GM19463 (cell line): ENCODE results near the gene FANK1.

Experiments used
- ATAC-seq: cut with Tn5 transposase; IDR thresholded peaks from one replicate; pipeline ENCODE4 v1.9.1; 2021; ENCODE audit warnings: mild to moderate bottlenecking, moderate library complexity; ENCODE audit not compliant: unreplicated experiment

FANK1 gene, protein sequence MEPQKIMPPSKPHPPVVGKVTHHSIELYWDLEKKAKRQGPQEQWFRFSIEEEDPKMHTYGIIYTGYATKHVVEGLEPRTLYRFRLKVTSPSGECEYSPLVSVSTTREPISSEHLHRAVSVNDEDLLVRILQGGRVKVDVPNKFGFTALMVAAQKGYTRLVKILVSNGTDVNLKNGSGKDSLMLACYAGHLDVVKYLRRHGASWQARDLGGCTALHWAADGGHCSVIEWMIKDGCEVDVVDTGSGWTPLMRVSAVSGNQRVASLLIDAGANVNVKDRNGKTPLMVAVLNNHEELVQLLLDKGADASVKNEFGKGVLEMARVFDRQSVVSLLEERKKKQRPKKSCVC

GRCh38 chr10:125896088-125896934 is at the start of gene FANK1:
Gene FANK1 (plus strand): TSS chr10:125896564. CDS start chr10:125896643, 79 bp downstream.
- ATAC-seq = peak; percentile 86

DNA sequence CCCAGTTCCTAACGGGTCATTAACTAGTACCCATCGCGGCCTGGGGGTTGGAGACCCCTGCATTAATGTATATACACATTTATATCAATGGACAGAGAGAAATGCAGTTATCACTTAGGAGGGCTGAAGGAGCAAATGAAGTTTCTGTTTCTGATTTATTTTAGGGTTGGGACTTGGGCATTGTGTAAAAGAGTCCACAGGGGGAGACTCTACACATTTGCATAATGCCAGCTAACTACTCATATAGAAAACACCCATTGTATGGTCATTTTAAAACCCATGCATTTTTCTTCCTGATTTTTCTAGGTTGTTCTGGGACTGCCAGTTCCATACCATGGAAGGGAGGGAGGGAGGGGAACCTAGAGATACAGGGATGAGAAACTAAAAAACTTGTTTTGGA is 49.5 kb upstream of the FANK1 start:
- no peak for ATAC-seq

DNA sequence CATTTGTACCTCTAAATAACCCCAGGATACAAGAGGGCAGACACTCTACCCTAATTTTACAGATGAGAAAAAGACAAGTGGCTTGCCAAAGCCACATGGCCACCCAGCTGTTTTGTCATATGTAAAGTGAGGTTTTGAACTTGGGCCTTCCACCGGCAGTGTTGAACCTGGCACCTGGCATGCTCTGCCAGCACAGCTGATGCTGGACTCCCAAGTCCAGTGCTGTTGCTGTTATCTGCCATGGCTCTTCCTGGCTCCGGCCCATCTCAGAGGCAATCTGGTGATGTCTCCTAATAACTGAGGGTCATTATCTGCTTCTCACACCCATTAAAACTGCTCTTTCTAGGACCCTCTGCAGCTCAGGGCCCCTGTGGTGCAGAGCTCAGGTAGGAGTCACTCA is 48.0 kb upstream of the FANK1 start:
- no peak for ATAC-seq

DNA sequence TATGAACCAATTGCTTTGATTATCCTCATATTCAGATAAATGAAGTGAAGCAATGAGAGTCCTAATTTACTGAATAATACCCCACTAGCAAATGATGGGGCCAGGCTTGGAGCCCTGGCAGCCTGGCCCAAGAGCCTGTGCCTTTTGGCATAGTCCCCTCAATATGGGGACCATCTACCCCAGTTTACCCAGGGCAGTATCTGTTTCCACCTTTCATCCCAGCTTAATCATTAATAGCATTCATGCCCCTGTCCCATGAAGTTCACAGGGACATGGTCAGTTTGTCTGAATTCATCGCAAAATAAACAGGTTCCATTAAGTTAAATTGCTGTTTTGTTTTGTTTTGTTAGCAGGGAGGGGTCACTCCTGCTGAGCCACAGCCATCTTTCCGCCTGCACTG is 47.5 kb upstream of the FANK1 start:
- ATAC-seq = no peak

- ATAC-seq = no peak
Measured at GRCh38 chr10:125849448-125849847, 46.9 kb upstream of the FANK1 start.

GRCh38 chr10:125850766-125851731 is 45.3 kb upstream of the FANK1 start:
- ATAC-seq = no peak

GRCh38 chr10:125852487-125852886 is 43.9 kb upstream of the FANK1 start:
- no peak for ATAC-seq

DNA sequence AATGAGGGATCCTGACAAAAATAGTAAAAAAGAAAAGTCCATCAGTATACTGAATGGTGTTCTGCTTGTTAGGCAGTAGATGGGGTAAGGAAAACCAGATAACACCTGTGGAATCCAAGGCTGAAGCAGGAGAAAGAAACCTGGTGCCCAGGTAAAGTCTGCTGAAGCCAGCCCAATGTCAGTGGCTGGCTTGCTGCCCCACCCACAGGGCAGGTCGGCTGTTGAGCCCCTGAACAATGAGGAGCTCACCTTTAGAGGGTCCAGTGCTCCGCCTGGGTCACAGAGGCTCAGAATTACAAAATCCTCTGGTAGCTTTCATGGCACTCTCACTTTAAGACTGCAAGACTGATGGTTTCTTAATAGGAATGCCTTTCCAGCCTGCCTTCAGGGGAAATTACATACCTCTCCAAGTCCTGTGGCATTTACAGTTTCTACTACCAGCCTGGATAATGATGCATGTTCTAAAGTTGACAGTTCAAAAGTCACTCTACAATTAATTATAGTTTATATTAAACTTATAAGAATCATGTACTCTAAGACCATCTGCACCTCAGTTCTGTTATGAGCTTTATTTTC is 39.1 kb upstream of the FANK1 start:
- no peak for ATAC-seq

GRCh38 chr10:125859128-125859817 is 37.1 kb upstream of the FANK1 start:
- peak; percentile 70 for ATAC-seq

DNA sequence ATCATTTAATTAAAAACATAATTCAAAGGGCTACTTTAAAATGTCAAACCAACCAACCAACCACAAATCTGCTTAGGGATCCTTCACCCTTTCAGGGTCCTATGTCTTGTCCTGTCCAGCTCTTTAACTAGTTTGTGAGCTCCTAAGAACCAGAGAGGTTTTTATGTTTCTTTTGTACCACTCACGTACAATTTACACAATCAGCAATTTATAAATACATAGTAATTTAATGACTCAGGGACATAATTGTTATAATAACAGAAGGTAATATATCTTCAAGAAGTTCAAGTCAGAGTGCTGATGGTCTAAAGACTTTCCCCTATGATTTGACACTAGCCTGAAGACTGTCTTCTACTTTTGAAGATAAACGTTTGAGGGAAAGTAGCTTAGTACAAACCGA is 31.2 kb upstream of the FANK1 start:
- ATAC-seq = no peak

GRCh38 chr10:125866421-125867029 is 29.8 kb upstream of the FANK1 start:
- no peak for ATAC-seq

GRCh38 chr10:125868372-125868975 is 27.9 kb upstream of the FANK1 start:
- ATAC-seq = peak; percentile 69

- ATAC-seq = no peak
Measured at GRCh38 chr10:125871338-125871737, 25.0 kb upstream of the FANK1 start.

GRCh38 chr10:125878957-125879835 is 17.2 kb upstream of the FANK1 start:
- ATAC-seq = no peak

DNA sequence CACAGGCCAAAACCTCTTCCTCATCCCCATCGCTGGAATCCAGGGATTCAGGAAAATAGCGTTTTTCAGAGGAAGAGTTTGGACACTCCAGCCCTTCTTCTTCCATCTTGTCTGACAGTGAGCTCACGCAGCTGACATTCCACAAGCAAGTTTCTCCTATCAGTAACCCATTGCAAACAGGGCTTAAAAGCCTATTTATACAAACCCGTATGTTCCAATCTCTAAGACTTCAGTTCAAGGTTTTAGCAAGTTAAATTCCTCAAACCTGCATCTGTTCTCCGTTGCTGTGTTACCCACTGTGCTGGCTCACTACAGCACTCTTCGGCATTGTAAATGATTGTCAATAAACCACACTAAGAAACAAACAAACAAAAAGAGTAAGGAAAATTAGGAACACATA is 15.6 kb upstream of the FANK1 start:
- ATAC-seq = no peak

DNA sequence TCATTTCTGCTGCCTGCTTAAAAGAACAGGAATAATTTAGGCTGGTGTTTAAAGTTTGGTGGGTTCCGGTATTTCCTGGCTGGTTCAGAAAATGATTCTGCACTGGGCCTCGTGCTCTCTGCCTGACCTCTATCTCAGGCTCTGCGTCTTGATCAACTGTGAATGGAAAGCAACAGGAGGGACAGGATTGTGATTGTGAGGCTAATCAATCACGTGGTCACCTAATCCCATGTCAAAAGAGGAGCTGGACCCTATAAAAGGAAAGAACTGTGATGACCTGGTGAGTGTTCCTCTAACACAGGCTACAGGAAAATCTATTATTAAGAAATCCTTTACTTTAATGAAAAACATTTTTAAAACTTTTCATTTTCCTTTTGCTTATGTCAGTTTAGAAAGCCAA is 15.2 kb upstream of the FANK1 start, which contains the start of gene DHX32:
Gene DHX32, minus strand, starts transcription at position 101 of the 400 bp plus-strand sequence. CDS start 468 bp downstream, outside the sequence.
- no peak for ATAC-seq

DNA sequence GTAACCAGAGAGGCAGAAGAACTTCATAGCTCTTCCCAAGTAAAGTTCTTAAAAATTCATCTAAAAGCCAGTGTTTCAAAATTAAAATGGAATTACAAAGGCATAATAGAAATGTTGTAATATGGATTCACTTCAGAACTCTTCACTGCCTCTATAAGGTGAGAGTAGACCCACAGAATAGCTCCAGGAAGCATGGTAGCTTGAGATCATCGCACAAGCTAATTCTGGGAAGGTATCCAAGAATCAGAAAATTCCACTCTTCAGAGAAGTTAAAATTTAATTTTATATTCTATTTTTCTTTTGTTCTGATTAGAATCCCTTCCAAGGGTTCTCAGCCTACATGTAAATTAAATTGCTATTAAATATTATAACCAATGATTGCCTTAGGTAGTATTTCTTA is 13.8 kb upstream of the FANK1 start:
- no peak for ATAC-seq

- no peak for ATAC-seq
Measured at GRCh38 chr10:125883211-125883610, 13.2 kb upstream of the FANK1 start.
